Fibroblast of the aortic adventitia (primary cell): ENCODE results near the gene KIAA0513. TPM values are rescaled to one million over a fixed set of nuclear protein-coding genes. Genes with fewer than 3 reads are reported as not detected.

Experiments used
- DNase-seq: peaks from one replicate; pipeline ENCODE4 v3.0.0-alpha.2; 2010; ENCODE audit warnings: low read depth
- H3K4me3 ChIP-seq: 2 replicates; pipeline ENCODE4 v1.5.1; 2011; ENCODE audit warnings: low read depth, mild to moderate bottlenecking, control low read depth, low read length, moderate library complexity
- CTCF ChIP-seq: IDR thresholded peaks from 2 replicates; pipeline ENCODE4 v1.5.1; 2011; ENCODE audit warnings: mild to moderate bottlenecking, low read length, control low read depth, inconsistent platforms; ENCODE audit not compliant: insufficient read depth
- total RNA-seq: library from RNA; depleted of rRNA; stranded (reverse); fragments of >200 nt; gene quantifications from 2 replicates; pipeline ENCODE4 v1.2.3, GENCODE V29; 2012; ENCODE audit warnings: low replicate concordance

Gene KIAA0513
- total RNA-seq, 1 donor, result 28.3 TPM

- peak overlapping the region; percentile 28 for H3K4me3 ChIP-seq
- TF ChIP-seq CTCF, result no peak
- DNase-seq, result peak; percentile 58
Measured at GRCh38 chr16:85136702-85137322, 109.2 kb downstream of the KIAA0513 start.

GRCh38 chr16:85137323-85138072, 109.9 kb downstream of the KIAA0513 start:
- DNase-seq, result peak; percentile 94
- TF ChIP-seq CTCF, result no peak

GRCh38 chr16:85138073-85138824, 110.7 kb downstream of the KIAA0513 start:
- H3K4me3 ChIP-seq, result no peak overlapping the region
- DNase-seq, result no peak
- no peak for TF ChIP-seq CTCF

More at GRCh38 chr16:85137323-85138072, 109.9 kb downstream of the KIAA0513 start:
- peak overlapping the region; percentile 45 for H3K4me3 ChIP-seq

- DNase-seq, result no peak
- no peak for TF ChIP-seq CTCF
- no peak overlapping the region for H3K4me3 ChIP-seq
Measured at GRCh38 chr16:85138825-85139627, 111.4 kb downstream of the KIAA0513 start.

GRCh38 chr16:85139881-85140339, 112.3 kb downstream of the KIAA0513 start:
- no peak overlapping the region for H3K4me3 ChIP-seq
- no peak for DNase-seq
- TF ChIP-seq CTCF, result no peak

GRCh38 chr16:85140455-85141012, 112.9 kb downstream of the KIAA0513 start:
- no peak for DNase-seq
- H3K4me3 ChIP-seq, result no peak overlapping the region
- no peak for TF ChIP-seq CTCF
